Measurements from ENCODE around the gene VIPR1. TPM values are rescaled to one million over a fixed set of nuclear protein-coding genes. Genes with fewer than 3 reads are reported as not detected.
A peak's percentile ranks its signal among the peaks of the same experiment; 100 is the strongest.
"Not testable (repeated sequence)": the region's sequence is repeated elsewhere in the genome, so short reads cannot be mapped to it uniquely, and the experiment has no call there.

VIPR1 gene
- total RNA-seq, 1 donor, result 5.6 TPM

- TF ChIP-seq CTCF (IDR thresholded peaks at IDR 0.05; ENCODE audit: insufficient read depth, low read length), result no peak
- no peak for DNase-seq (ENCODE audit: low read depth)
- no peak overlapping the region for H3K4me3 ChIP-seq (ENCODE audit: low read depth, low read length)
Measured at GRCh38 chr3:42578054-42578453, 75.6 kb downstream of the VIPR1 start.

- not testable (repeated sequence) for H3K4me3 ChIP-seq (ENCODE audit: low read depth, low read length); DNase-seq (ENCODE audit: low read depth)
Measured at GRCh38 chr3:42579346-42579745, 76.9 kb downstream of the VIPR1 start.

GRCh38 chr3:42581400-42581708, 78.9 kb downstream of the VIPR1 start:
- TF ChIP-seq CTCF (IDR thresholded peaks at IDR 0.05; ENCODE audit: insufficient read depth, low read length), result no peak
- peak; percentile 31 for DNase-seq (ENCODE audit: low read depth)
- H3K4me3 ChIP-seq (ENCODE audit: low read depth, low read length), result peak overlapping the region; percentile 82

GRCh38 chr3:42581709-42582473, 79.4 kb downstream of the VIPR1 start, which contains the start of gene SEC22C:
Gene SEC22C (minus strand): TSS chr3:42581967. CDS start chr3:42569046, 12,921 bp downstream.
- H3K4me3 ChIP-seq (ENCODE audit: low read depth, low read length), result peak within 1 kb of the TSS; percentile 82
- peak; percentile 87 for DNase-seq (ENCODE audit: low read depth)
- TF ChIP-seq CTCF (IDR thresholded peaks at IDR 0.05; ENCODE audit: insufficient read depth, low read length), result peak; percentile 24

GRCh38 chr3:42582474-42583070, 80.1 kb downstream of the VIPR1 start:
- TF ChIP-seq CTCF (IDR thresholded peaks at IDR 0.05; ENCODE audit: insufficient read depth, low read length), result no peak
- no peak for DNase-seq (ENCODE audit: low read depth)
- H3K4me3 ChIP-seq (ENCODE audit: low read depth, low read length), result peak overlapping the region; percentile 82

Small RNA genes within 50 kb of the gene (small RNA-seq; reads per million reads assigned to genes)
- gene AC092047.1, result not detected

Other genes with a start within 250 kb of the VIPR1 start
- gene CCK, start 236.5 kb upstream of the VIPR1 start, total RNA-seq (ENCODE audit: low replicate concordance), result 2.3 TPM in 1 of 2 replicates, not detected in the other
- gene LYZL4, start 92.0 kb upstream of the VIPR1 start, total RNA-seq (ENCODE audit: low replicate concordance), result not detected in 2 replicates
- 39.7 and 71.9 TPM in 2 replicates for gene SEC22C, start 79.3 kb downstream of the VIPR1 start, total RNA-seq (ENCODE audit: low replicate concordance)
- gene SS18L2, start 88.2 kb downstream of the VIPR1 start, total RNA-seq (ENCODE audit: low replicate concordance), result 5.1 and 31.4 TPM in 2 replicates
- gene NKTR, start 98.0 kb downstream of the VIPR1 start, total RNA-seq (ENCODE audit: low replicate concordance), result 91.8 and 101 TPM in 2 replicates
- 22.3 and 41.8 TPM in 2 replicates for gene ZBTB47, start 151.1 kb downstream of the VIPR1 start, total RNA-seq (ENCODE audit: low replicate concordance)
- gene KLHL40, start 182.9 kb downstream of the VIPR1 start, total RNA-seq (ENCODE audit: low replicate concordance), result not detected in 2 replicates
- not detected in 2 replicates for gene HHATL, start 200.2 kb downstream of the VIPR1 start, total RNA-seq (ENCODE audit: low replicate concordance)